GM23248 (cell line): ENCODE results near the gene FAU. TPM values are rescaled to one million over a fixed set of nuclear protein-coding genes. Genes with fewer than 3 reads are reported as not detected.

Experiments used
- DNase-seq: peaks from one replicate; pipeline ENCODE4 v3.0.0-alpha.2; 2015
- H2AFZ ChIP-seq: fragments of 200-600 bp; sonication (generic); 2 replicates; pipeline ENCODE4 v1.6.1; 2016; ENCODE audit warnings: antibody characterized with exemption
- H3F3A ChIP-seq: fragments of 200-600 bp; sonication (generic); 2 replicates; pipeline ENCODE4 v1.6.1; 2016; ENCODE audit warnings: mild to moderate bottlenecking, antibody characterized with exemption, mixed run types; ENCODE audit not compliant: insufficient read depth
- H3K27ac ChIP-seq: fragments of 200-600 bp; sonication (generic); 2 replicates; pipeline ENCODE4 v1.5.1; 2016; ENCODE audit warnings: mild to moderate bottlenecking
- H3K27me3 ChIP-seq: fragments of 200-600 bp; sonication (generic); replicated peaks from 2 replicates; pipeline ENCODE4 v1.6.1; 2016; ENCODE audit warnings: mild to moderate bottlenecking; ENCODE audit not compliant: insufficient read depth
- H3K36me3 ChIP-seq: fragments of 200-600 bp; sonication (generic); 2 replicates; pipeline ENCODE4 v1.6.1; 2016; ENCODE audit warnings: low read depth, mild to moderate bottlenecking
- H3K4me1 ChIP-seq: fragments of 200-600 bp; sonication (generic); 2 replicates; pipeline ENCODE4 v1.6.1; 2016; ENCODE audit warnings: mild to moderate bottlenecking; ENCODE audit not compliant: insufficient read depth
- H3K4me2 ChIP-seq: fragments of 200-600 bp; sonication (generic); one replicate; pipeline ENCODE4 v1.6.1; 2016; ENCODE audit warnings: mild to moderate bottlenecking; ENCODE audit not compliant: unreplicated experiment
- H3K4me3 ChIP-seq: fragments of 200-600 bp; sonication (generic); 2 replicates; pipeline ENCODE4 v1.5.1; 2016; ENCODE audit warnings: mild to moderate bottlenecking
- H3K79me2 ChIP-seq: fragments of 200-600 bp; sonication (generic); 2 replicates; pipeline ENCODE4 v1.6.1; 2016; ENCODE audit warnings: mild to moderate bottlenecking; ENCODE audit not compliant: insufficient read depth
- H3K9ac ChIP-seq: fragments of 200-600 bp; sonication (generic); 2 replicates; pipeline ENCODE4 v1.6.1; 2016; ENCODE audit warnings: mild to moderate bottlenecking
- H3K9me2 ChIP-seq: fragments of 200-600 bp; sonication (generic); 2 replicates; pipeline ENCODE4 v1.6.1; 2016; ENCODE audit warnings: mixed run types, mild to moderate bottlenecking, moderate library complexity; ENCODE audit not compliant: insufficient read depth
- H3K9me3 ChIP-seq: fragments of 200-600 bp; sonication (generic); one replicate; pipeline ENCODE4 v1.6.1; 2017; ENCODE audit warnings: low read depth
- H4K20me1 ChIP-seq: fragments of 200-600 bp; sonication (generic); 2 replicates; pipeline ENCODE4 v1.6.0; 2016; ENCODE audit not compliant: insufficient read depth
- EZH2 ChIP-seq: fragments of 200-600 bp; sonication (generic); IDR thresholded peaks from 2 replicates; pipeline ENCODE4 v1.6.1; 2018; ENCODE audit warnings: antibody characterized with exemption, mild to moderate bottlenecking; ENCODE audit not compliant: insufficient read depth, poor library complexity, severe bottlenecking
- EZH2phosphoT487 ChIP-seq: fragments of 200-600 bp; sonication (generic); IDR thresholded peaks from 2 replicates; pipeline ENCODE4 v1.6.1; 2018; ENCODE audit warnings: antibody characterized with exemption, moderate library complexity, mild to moderate bottlenecking, low read depth; ENCODE audit not compliant: insufficient read depth
- WGBS, 2 experiments: methylation state at CpG; one replicate each; pipeline ENCODE4 v1.1.6; 2015 to 2017; ENCODE audit warnings: low lambda C conversion rate in 2 of 2, low coverage in 1 of 2; ENCODE audit errors: missing lambda C conversion rate in 2 of 2; 5-methylcytosine and 5-hydroxymethylcytosine counted together
- in situ Hi-C: fragments of 300-500 bp; cut with MboI; formaldehyde crosslinking; loops from 2 replicates; pipeline ENCODE4 v1.15.0; 2020
- polyA plus RNA-seq: library from polyadenylated mRNA; unstranded; fragments of >200 nt; fragmentation: Nextera tagmentation; extraction: Ambion mirVana; gene quantifications from 2 replicates; pipeline ENCODE4 v1.2.1, GENCODE V29; 2016
- total RNA-seq: library from RNA; depleted of rRNA; stranded (reverse); fragments of >200 nt; shearing (Covaris generic); gene quantifications from 2 replicates; pipeline ENCODE4 v1.2.3, GENCODE V29; 2014

Gene FAU
- total and polyA plus RNA-seq, 2 experiments from 2014 or later, result 180 to 365 TPM

- no peaks in the 10 kb centered on the region for H3K36me3 ChIP-seq
- 10 to 11% methylated on average over 18 of the region's 18 CpGs for WGBS, 2 experiments
- no peak overlapping the region for H3K9ac ChIP-seq
- no peaks in the 10 kb centered on the region for H3K9me2 ChIP-seq
- no peak overlapping the region for H3K4me3 ChIP-seq
- in situ Hi-C loops, result no loop called here
- no peaks in the 10 kb centered on the region for H3K27me3 ChIP-seq
- no peaks in the 10 kb centered on the region for H4K20me1 ChIP-seq
- no peaks in the 10 kb centered on the region for H3K9me3 ChIP-seq
- no peak overlapping the region for H2AFZ ChIP-seq
- peaks cover 4% of the 10 kb centered on the region for H3K79me2 ChIP-seq
- peaks cover 9% of the 10 kb centered on the region; the same call in 1 of the 2 replicates for H3K4me1 ChIP-seq
- peak; percentile 86 for DNase-seq
- no peak overlapping the region for H3K4me2 ChIP-seq
- H3F3A ChIP-seq, result 0 out of 2 replicates have a peak, but pooled peaks cover 6% of the 10 kb centered on the region
- no peak overlapping the region for H3K27ac ChIP-seq
- TF ChIP-seq EZH2phosphoT487 (no peak), EZH2 (no peak)
These were observed 11.5 kb downstream of the FAU start for GRCh38 chr11:65110354-65110861.

DNA sequence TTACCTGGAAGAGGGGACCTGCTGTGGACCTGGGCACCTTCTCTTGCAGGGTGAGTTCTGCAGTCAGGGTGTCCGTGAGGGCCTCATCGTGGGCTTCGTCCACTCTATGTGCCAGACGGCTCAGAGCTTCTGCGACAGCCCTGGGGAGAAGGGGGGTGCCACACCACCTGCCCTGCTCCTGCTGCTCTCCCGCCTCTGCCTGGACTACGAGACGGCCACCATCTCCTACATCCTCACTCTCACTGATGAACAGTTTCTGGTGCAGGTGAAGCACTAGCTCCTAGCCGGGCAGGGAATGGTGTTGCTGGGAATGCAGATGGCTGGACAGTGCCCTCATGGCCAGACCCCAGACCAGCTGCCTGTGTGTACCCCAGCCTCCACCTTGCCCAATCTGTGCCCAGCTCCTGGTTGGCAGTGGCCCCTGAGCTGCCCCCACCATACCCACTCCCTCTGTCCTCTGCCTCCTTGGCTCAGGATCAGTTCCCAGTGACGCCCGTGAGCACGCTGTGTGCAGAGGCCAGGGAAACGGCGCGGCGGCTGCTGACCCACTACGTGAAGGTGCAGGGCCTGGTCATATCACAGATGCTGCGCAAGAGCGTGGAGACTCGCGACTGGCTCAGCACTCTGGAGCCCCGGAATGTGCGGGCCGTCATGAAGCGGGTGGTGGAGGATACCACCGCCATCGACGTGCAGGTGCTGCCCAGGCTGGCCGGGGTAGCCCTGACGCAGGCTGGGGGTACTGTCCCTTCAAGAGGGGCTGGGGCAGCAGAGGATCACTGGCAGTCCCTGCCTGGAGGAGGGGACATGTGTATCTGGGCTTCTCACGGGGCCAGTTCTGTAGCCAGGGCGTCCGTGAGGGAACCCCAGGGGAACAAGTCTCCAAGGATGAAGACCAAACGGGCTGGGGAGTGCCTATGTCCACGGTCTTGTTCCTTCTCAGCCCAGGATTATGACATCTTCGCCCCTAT lies 12.4 kb downstream of the FAU start:
- peaks cover 12% of the 10 kb centered on the region for H3K79me2 ChIP-seq
- H3K36me3 ChIP-seq, result no peaks in the 10 kb centered on the region
- H3K4me1 ChIP-seq, result peaks cover 9% of the 10 kb centered on the region; the same call in 1 of the 2 replicates
- no peak overlapping the region for H3K9ac ChIP-seq
- 86 to 87% methylated on average over 34 to 36 of the region's 36 CpGs for WGBS, 2 experiments
- no peaks in the 10 kb centered on the region for H3K27me3 ChIP-seq
- TF ChIP-seq EZH2 (no peak), EZH2phosphoT487 (no peak)
- no peak for DNase-seq
- H4K20me1 ChIP-seq, result no peaks in the 10 kb centered on the region
- in situ Hi-C loops, result no loop called here
- no peak overlapping the region for H3K27ac ChIP-seq
- H3K4me2 ChIP-seq, result no peak overlapping the region
- H2AFZ ChIP-seq, result no peak overlapping the region
- H3F3A ChIP-seq, result 0 out of 2 replicates have a peak, but pooled peaks cover 6% of the 10 kb centered on the region
- no peak overlapping the region for H3K4me3 ChIP-seq
- no peaks in the 10 kb centered on the region for H3K9me3 ChIP-seq
- no peaks in the 10 kb centered on the region for H3K9me2 ChIP-seq

DNA sequence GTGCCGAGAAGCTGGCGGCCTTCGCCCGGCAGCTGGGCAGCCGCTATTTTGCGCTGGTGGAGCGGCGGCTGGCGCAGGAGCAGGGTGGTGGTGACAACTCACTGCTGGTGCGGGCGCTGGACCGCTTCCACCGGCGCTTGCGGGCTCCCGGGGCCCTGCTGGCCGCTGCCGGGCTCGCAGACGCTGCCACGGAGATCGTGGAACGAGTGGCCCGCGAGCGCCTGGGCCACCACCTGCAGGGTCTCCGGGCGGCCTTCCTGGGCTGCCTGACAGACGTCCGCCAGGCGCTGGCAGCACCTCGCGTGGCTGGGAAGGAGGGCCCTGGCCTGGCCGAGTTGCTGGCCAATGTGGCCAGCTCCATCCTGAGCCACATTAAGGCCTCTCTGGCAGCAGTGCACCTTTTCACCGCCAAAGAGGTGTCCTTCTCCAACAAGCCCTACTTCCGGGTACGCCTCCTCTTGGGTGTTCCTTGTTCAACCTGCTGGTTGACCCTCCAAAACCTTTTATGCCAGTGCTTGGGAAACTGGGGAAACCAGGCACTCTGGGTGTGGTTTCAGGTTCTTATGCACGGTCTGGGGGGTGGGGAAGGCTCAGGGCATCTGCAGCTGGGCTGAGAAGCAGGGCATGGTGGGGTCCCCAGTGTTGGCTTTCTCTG lies 13.3 kb downstream of the FAU start:
- in situ Hi-C loops, result no loop called here
- H3K4me2 ChIP-seq, result no peak overlapping the region
- no peak overlapping the region for H3K27ac ChIP-seq
- H3K9me3 ChIP-seq, result no peaks in the 10 kb centered on the region
- no peak overlapping the region for H2AFZ ChIP-seq
- 0 out of 2 replicates have a peak, but pooled peaks cover 6% of the 10 kb centered on the region for H3F3A ChIP-seq
- WGBS, 2 experiments, result 92% methylated on average over 37 to 38 of the region's 38 CpGs
- H3K79me2 ChIP-seq, result peaks cover 20% of the 10 kb centered on the region
- DNase-seq, result no peak
- H3K27me3 ChIP-seq, result no peaks in the 10 kb centered on the region
- H4K20me1 ChIP-seq, result no peaks in the 10 kb centered on the region
- TF ChIP-seq EZH2 (no peak), EZH2phosphoT487 (no peak)
- H3K4me3 ChIP-seq, result no peak overlapping the region
- H3K9me2 ChIP-seq, result no peaks in the 10 kb centered on the region
- no peaks in the 10 kb centered on the region for H3K36me3 ChIP-seq
- no peak overlapping the region for H3K9ac ChIP-seq
- peaks cover 9% of the 10 kb centered on the region; the same call in 1 of the 2 replicates for H3K4me1 ChIP-seq

GRCh38 chr11:65107751-65108468 lies 14.0 kb downstream of the FAU start:
- TF ChIP-seq EZH2phosphoT487 (no peak), EZH2 (no peak)
- whole genome bisulfite sequencing, 2 experiments, result 93 to 94% methylated on average over 43 to 52 of the region's 52 CpGs
- Histone ChIP-seq H3K27me3 (no peaks in the 10 kb centered on the region), H3F3A (0 out of 2 replicates have a peak, but pooled peaks cover 6% of the 10 kb centered on the region), H3K9me3 (no peaks in the 10 kb centered on the region), H3K9ac (no peak overlapping the region), H3K79me2 (peaks cover 20% of the 10 kb centered on the region), H3K27ac (no peak overlapping the region), H3K4me3 (no peak overlapping the region), H4K20me1 (no peaks in the 10 kb centered on the region), H3K36me3 (no peaks in the 10 kb centered on the region), H2AFZ (no peak overlapping the region), H3K9me2 (no peaks in the 10 kb centered on the region), H3K4me1 (peaks cover 6% of the 10 kb centered on the region; the same call in 1 of the 2 replicates), H3K4me2 (no peak overlapping the region)
- in situ Hi-C loops, result no loop called here
- DNase-seq, result no peak
